WTC11 (cell line): ENCODE data around the gene SWT1. TPM values are rescaled to one million over a fixed set of nuclear protein-coding genes. Genes with fewer than 3 reads are reported as not detected.

Source experiments
- ATAC-seq: fragments of 200-7000 bp; cut with Tn5 transposase; 2 replicates; pipeline ENCODE4 v1.10.0; 2021; ENCODE audit warnings: mild to moderate bottlenecking, moderate library complexity
- CTCF ChIA-PET: fragments of 300-600 bp; sonication (Branson Sonifier 250); formaldehyde crosslinking; loops from one replicate; lab custom pipeline; 2021; ENCODE audit warnings: antibody characterized with exemption; lab: Charles Lee
- POLR2A ChIA-PET: fragments of 350-600 bp; sonication (Branson Sonifier 250); formaldehyde crosslinking; loops from one replicate; lab custom pipeline; 2021; ENCODE audit warnings: antibody characterized with exemption; lab: Charles Lee
- DNase-seq: peaks from one replicate; pipeline ENCODE4 v3.0.0; 2021; ENCODE audit warnings: low spot score
- H3K27ac Mint-ChIP-seq: 2 replicates; pipeline ENCODE4 v1.8.0; 2021; ENCODE audit warnings: mixed read lengths
- H3K27me3 Mint-ChIP-seq: 2 replicates; pipeline ENCODE4 v1.8.0; 2021; ENCODE audit warnings: low read depth, mild to moderate bottlenecking, moderate library complexity, mixed read lengths
- H3K36me3 Mint-ChIP-seq: 2 replicates; pipeline ENCODE4 v1.8.0; 2021; ENCODE audit warnings: mixed read lengths
- H3K4me1 Mint-ChIP-seq: 2 replicates; pipeline ENCODE4 v1.8.0; 2022; ENCODE audit warnings: mixed read lengths
- H3K4me3 Mint-ChIP-seq: 2 replicates; pipeline ENCODE4 v1.8.0; 2021; ENCODE audit warnings: mild to moderate bottlenecking, moderate library complexity, mixed read lengths
- H3K9me3 Mint-ChIP-seq: 2 replicates; pipeline ENCODE4 v1.8.0; 2021; ENCODE audit warnings: mixed read lengths
- ATF1 ChIP-seq: sonication (generic); formaldehyde crosslinking; IDR thresholded peaks from 2 replicates; pipeline ENCODE4 v1.8.1; 2023; ENCODE audit warnings: mild to moderate bottlenecking, moderate library complexity, missing genetic modification reagents
- CBFB ChIP-seq: sonication (generic); formaldehyde crosslinking; IDR thresholded peaks from 2 replicates; pipeline ENCODE4 v1.8.1; 2022; ENCODE audit warnings: mild to moderate bottlenecking, low read depth, missing genetic modification reagents
- EMX1 ChIP-seq: fragments of 250-450 bp; sonication (Bioruptor Pico); IDR thresholded peaks from 2 replicates; pipeline ENCODE4 v1.8.0; 2021; ENCODE audit warnings: mild to moderate bottlenecking
- FOXK1 ChIP-seq: sonication (generic); formaldehyde crosslinking; IDR thresholded peaks from 2 replicates; pipeline ENCODE4 v1.8.0; 2022; ENCODE audit warnings: mild to moderate bottlenecking, moderate library complexity, missing genetic modification reagents
- GRHL2 ChIP-seq: fragments of 250-450 bp; sonication (Bioruptor Pico); IDR thresholded peaks from 2 replicates; pipeline ENCODE4 v1.8.0; 2022; ENCODE audit warnings: mild to moderate bottlenecking, moderate library complexity; ENCODE audit not compliant: insufficient replicate concordance, severe bottlenecking
- NFATC4 ChIP-seq: fragments of 250-450 bp; sonication (Bioruptor Pico); IDR thresholded peaks from 2 replicates; pipeline ENCODE4 v1.9.0; 2021; ENCODE audit warnings: mild to moderate bottlenecking
- OVOL2 ChIP-seq: fragments of 250-450 bp; sonication (Bioruptor Pico); IDR thresholded peaks from 2 replicates; pipeline ENCODE4 v1.9.0; 2021; ENCODE audit warnings: mild to moderate bottlenecking, borderline replicate concordance
- SMAD3 ChIP-seq: sonication (generic); formaldehyde crosslinking; IDR thresholded peaks from 2 replicates; pipeline ENCODE4 v1.8.0; 2022; ENCODE audit warnings: missing genetic modification reagents, mild to moderate bottlenecking, borderline replicate concordance
- SOX15 ChIP-seq: fragments of 250-450 bp; sonication (Bioruptor Pico); IDR thresholded peaks from 2 replicates; pipeline ENCODE4 v1.9.0; 2021; ENCODE audit warnings: mild to moderate bottlenecking
- SP1 ChIP-seq: sonication (generic); formaldehyde crosslinking; conservative IDR thresholded peaks from 2 replicates; pipeline ENCODE4 v1.8.1; 2022; ENCODE audit warnings: missing genetic modification reagents
- TP53 ChIP-seq: sonication (generic); formaldehyde crosslinking; IDR thresholded peaks from 2 replicates; pipeline ENCODE4 v1.8.1; 2023; ENCODE audit warnings: mild to moderate bottlenecking, missing genetic modification reagents
- ZBTB21 ChIP-seq: sonication (generic); formaldehyde crosslinking; IDR thresholded peaks from 2 replicates; pipeline ENCODE4 v1.8.1; 2023; ENCODE audit warnings: mild to moderate bottlenecking, missing genetic modification reagents, borderline replicate concordance
- ZNF121 ChIP-seq: sonication (generic); formaldehyde crosslinking; IDR thresholded peaks from 2 replicates; pipeline ENCODE4 v1.8.0; 2023; ENCODE audit warnings: missing genetic modification reagents
- ZNF416 ChIP-seq: fragments of 250-450 bp; sonication (Bioruptor Pico); IDR thresholded peaks from 2 replicates; pipeline ENCODE4 v1.9.0; 2021; ENCODE audit warnings: mild to moderate bottlenecking, inconsistent platforms
- total RNA-seq: library from RNA; stranded (reverse); gene quantifications from 3 replicates; pipeline ENCODE4 v1.2.3, GENCODE V29; 2021
- TF ChIP-seq, protein P1 (sequence below): sonication (generic); formaldehyde crosslinking; IDR thresholded peaks from 2 replicates; pipeline ENCODE4 v1.8.0; 2022; ENCODE audit warnings: mild to moderate bottlenecking, missing genetic modification reagents
- TF ChIP-seq, protein P2 (sequence below): sonication (generic); formaldehyde crosslinking; conservative IDR thresholded peaks from 2 replicates; pipeline ENCODE4 v1.8.1; 2022; ENCODE audit warnings: mild to moderate bottlenecking, missing genetic modification reagents
- TF ChIP-seq, protein P3 (sequence below): fragments of 250-450 bp; sonication (Bioruptor Pico); IDR thresholded peaks from 2 replicates; pipeline ENCODE4 v1.9.0; 2021; ENCODE audit warnings: mild to moderate bottlenecking
- TF ChIP-seq, protein P4 (sequence below): fragments of 250-450 bp; sonication (Bioruptor Pico); IDR thresholded peaks from 2 replicates; pipeline ENCODE4 v1.9.0; 2021; ENCODE audit warnings: mild to moderate bottlenecking, borderline replicate concordance

SWT1 gene
- total RNA-seq, 1 experiment from 2014 or later: 5.8 TPM

GRCh38 chr1:185279571-185279970 is 122.6 kb downstream of the SWT1 start:
- Mint-ChIP-seq H3K36me3 (no peaks in the 10 kb centered on the region), H3K4me3 (no peak overlapping the region), H3K9me3 (peaks cover 6% of the 10 kb centered on the region; the same call in 1 of the 2 replicates), H3K27ac (no peak overlapping the region), H3K27me3 (no peaks in the 10 kb centered on the region), H3K4me1 (no peaks in the 10 kb centered on the region)
- ATAC-seq (no peak), DNase-seq (no peak)
- TF ChIP-seq ZBTB21 (CRISPR knock-in tag) (no peak), GRHL2 (CRISPR knock-in tag) (no peak), CBFB (no peak), OVOL2 (CRISPR knock-in tag) (no peak), TP53 (CRISPR knock-in tag) (no peak), SOX15 (CRISPR knock-in tag) (no peak), SMAD3 (CRISPR knock-in tag) (no peak), FOXK1 (no peak), EMX1 (CRISPR knock-in tag) (no peak)
- TF ChIP-seq, protein P1, sequence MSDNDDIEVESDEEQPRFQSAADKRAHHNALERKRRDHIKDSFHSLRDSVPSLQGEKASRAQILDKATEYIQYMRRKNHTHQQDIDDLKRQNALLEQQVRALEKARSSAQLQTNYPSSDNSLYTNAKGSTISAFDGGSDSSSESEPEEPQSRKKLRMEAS (CRISPR knock-in tag): no peak
- POLR2A ChIA-PET: no interaction called here
- CTCF ChIA-PET: no interaction called here

DNA sequence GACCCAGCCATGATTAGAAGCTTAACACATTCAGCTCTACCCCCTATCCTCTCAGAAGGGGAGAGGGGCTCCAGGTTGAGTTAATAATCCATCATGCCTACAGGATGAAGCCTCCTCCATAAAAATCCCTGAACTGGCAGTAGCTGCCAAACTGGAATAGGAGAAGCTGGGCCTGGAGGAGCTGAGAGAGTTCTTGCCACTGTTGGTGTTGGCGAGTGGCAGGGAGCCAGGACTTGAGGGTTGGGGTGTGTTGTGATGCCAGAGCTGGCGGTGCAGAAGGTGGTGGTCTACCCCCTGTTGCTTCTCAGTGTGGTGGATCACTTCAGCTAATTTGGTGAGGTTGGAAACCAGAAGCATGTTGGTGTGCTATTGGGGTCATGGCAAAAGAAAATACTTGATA is 123.6 kb downstream of the SWT1 start:
- Mint-ChIP-seq H3K4me1 (no peaks in the 10 kb centered on the region), H3K27ac (no peak overlapping the region), H3K27me3 (no peaks in the 10 kb centered on the region), H3K9me3 (peaks cover 6% of the 10 kb centered on the region; the same call in 1 of the 2 replicates), H3K4me3 (no peak overlapping the region), H3K36me3 (no peaks in the 10 kb centered on the region)
- POLR2A ChIA-PET: no interaction called here
- no peak for ATAC-seq
- CTCF ChIA-PET: no interaction called here
- TF ChIP-seq EMX1 (CRISPR knock-in tag): no peak
- TF ChIP-seq ZNF416 (CRISPR knock-in tag): no peak
- TF ChIP-seq, protein P2, sequence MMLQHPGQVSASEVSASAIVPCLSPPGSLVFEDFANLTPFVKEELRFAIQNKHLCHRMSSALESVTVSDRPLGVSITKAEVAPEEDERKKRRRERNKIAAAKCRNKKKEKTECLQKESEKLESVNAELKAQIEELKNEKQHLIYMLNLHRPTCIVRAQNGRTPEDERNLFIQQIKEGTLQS: no peak
- TF ChIP-seq ATF1 (CRISPR knock-in tag): no peak
- TF ChIP-seq, protein P3, sequence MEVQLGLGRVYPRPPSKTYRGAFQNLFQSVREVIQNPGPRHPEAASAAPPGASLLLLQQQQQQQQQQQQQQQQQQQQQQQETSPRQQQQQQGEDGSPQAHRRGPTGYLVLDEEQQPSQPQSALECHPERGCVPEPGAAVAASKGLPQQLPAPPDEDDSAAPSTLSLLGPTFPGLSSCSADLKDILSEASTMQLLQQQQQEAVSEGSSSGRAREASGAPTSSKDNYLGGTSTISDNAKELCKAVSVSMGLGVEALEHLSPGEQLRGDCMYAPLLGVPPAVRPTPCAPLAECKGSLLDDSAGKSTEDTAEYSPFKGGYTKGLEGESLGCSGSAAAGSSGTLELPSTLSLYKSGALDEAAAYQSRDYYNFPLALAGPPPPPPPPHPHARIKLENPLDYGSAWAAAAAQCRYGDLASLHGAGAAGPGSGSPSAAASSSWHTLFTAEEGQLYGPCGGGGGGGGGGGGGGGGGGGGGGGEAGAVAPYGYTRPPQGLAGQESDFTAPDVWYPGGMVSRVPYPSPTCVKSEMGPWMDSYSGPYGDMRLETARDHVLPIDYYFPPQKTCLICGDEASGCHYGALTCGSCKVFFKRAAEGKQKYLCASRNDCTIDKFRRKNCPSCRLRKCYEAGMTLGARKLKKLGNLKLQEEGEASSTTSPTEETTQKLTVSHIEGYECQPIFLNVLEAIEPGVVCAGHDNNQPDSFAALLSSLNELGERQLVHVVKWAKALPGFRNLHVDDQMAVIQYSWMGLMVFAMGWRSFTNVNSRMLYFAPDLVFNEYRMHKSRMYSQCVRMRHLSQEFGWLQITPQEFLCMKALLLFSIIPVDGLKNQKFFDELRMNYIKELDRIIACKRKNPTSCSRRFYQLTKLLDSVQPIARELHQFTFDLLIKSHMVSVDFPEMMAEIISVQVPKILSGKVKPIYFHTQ: no peak
- no peak for TF ChIP-seq NFATC4 (CRISPR knock-in tag)
- no peak for TF ChIP-seq ZNF121 (CRISPR knock-in tag)
- TF ChIP-seq TP53 (CRISPR knock-in tag): no peak
- no peak for TF ChIP-seq ZBTB21 (CRISPR knock-in tag)
- no peak for TF ChIP-seq SP1 (CRISPR knock-in tag)
- TF ChIP-seq, protein P4, sequence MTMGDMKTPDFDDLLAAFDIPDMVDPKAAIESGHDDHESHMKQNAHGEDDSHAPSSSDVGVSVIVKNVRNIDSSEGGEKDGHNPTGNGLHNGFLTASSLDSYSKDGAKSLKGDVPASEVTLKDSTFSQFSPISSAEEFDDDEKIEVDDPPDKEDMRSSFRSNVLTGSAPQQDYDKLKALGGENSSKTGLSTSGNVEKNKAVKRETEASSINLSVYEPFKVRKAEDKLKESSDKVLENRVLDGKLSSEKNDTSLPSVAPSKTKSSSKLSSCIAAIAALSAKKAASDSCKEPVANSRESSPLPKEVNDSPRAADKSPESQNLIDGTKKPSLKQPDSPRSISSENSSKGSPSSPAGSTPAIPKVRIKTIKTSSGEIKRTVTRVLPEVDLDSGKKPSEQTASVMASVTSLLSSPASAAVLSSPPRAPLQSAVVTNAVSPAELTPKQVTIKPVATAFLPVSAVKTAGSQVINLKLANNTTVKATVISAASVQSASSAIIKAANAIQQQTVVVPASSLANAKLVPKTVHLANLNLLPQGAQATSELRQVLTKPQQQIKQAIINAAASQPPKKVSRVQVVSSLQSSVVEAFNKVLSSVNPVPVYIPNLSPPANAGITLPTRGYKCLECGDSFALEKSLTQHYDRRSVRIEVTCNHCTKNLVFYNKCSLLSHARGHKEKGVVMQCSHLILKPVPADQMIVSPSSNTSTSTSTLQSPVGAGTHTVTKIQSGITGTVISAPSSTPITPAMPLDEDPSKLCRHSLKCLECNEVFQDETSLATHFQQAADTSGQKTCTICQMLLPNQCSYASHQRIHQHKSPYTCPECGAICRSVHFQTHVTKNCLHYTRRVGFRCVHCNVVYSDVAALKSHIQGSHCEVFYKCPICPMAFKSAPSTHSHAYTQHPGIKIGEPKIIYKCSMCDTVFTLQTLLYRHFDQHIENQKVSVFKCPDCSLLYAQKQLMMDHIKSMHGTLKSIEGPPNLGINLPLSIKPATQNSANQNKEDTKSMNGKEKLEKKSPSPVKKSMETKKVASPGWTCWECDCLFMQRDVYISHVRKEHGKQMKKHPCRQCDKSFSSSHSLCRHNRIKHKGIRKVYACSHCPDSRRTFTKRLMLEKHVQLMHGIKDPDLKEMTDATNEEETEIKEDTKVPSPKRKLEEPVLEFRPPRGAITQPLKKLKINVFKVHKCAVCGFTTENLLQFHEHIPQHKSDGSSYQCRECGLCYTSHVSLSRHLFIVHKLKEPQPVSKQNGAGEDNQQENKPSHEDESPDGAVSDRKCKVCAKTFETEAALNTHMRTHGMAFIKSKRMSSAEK (CRISPR knock-in tag): no peak
- no peak for TF ChIP-seq SOX15 (CRISPR knock-in tag)
- TF ChIP-seq, protein P1 (CRISPR knock-in tag): no peak
- TF ChIP-seq, all 79 proteins: peak for 0
- no peak for DNase-seq
